ENCODE results near the gene BEND7. TPM values are rescaled to one million over a fixed set of nuclear protein-coding genes. Genes with fewer than 3 reads are reported as not detected.

The BEND7 gene
- total RNA-seq, 1 experiment from 2014 or later = 12.8 TPM

- ChIA-PET CTCF (interaction anchor here (1.1 to 1.7 kb wide), 2 partner anchors 18 to 82 kb away, joined by 5 to 7 read pairs; no protein-coding TSS in a partner anchor), POLR2A (interaction anchor here (0.7 kb wide), 1 partner anchor 22 kb away, joined by 3 read pairs; no protein-coding TSS in a partner anchor)
- no peak overlapping the region for H3K4me3 Mint-ChIP-seq
- peaks cover 10% of the 10 kb centered on the region for H3K36me3 Mint-ChIP-seq
- no peak for ATAC-seq
- H3K27me3 Mint-ChIP-seq (ENCODE audit: low read depth) = no peaks in the 10 kb centered on the region; the same call in 1 of the 2 replicates
- H3K4me1 Mint-ChIP-seq = peaks cover 7% of the 10 kb centered on the region; the same call in 1 of the 2 replicates
- no peak overlapping the region; the same call in 1 of the 2 replicates for H3K27ac Mint-ChIP-seq
- TF ChIP-seq ZNF219 (CRISPR knock-in tag; IDR thresholded peaks at IDR 0.05; ENCODE audit: borderline replicate concordance) (no peak), SP1 (CRISPR knock-in tag; conservative IDR thresholded peaks at IDR 0.05) (no peak), RELA (CRISPR knock-in tag; IDR thresholded peaks at IDR 0.05; ENCODE audit: borderline replicate concordance) (no peak), ZNF532 (CRISPR knock-in tag; IDR thresholded peaks at IDR 0.05; ENCODE audit: borderline replicate concordance) (no peak), CREB1 (CRISPR knock-in tag; IDR thresholded peaks at IDR 0.05) (no peak), ZBTB43 (CRISPR knock-in tag; IDR thresholded peaks at IDR 0.05) (no peak), SMAD4 (CRISPR knock-in tag; IDR thresholded peaks at IDR 0.05) (no peak), ESRRA (CRISPR knock-in tag; IDR thresholded peaks at IDR 0.05; ENCODE audit: borderline replicate concordance) (no peak), JUN (CRISPR knock-in tag; IDR thresholded peaks at IDR 0.05) (no peak), ZNF232 (CRISPR knock-in tag; IDR thresholded peaks at IDR 0.05) (no peak), MLX (CRISPR knock-in tag; IDR thresholded peaks at IDR 0.05) (no peak), ZNF416 (CRISPR knock-in tag; IDR thresholded peaks at IDR 0.05) (no peak), ATF6 (CRISPR knock-in tag; IDR thresholded peaks at IDR 0.05) (no peak), ELF4 (CRISPR knock-in tag; IDR thresholded peaks at IDR 0.05; ENCODE audit: low read depth) (no peak), USF2 (CRISPR knock-in tag; IDR thresholded peaks at IDR 0.05) (no peak), NR1H2 (CRISPR knock-in tag; IDR thresholded peaks at IDR 0.05) (no peak), CDX4 (CRISPR knock-in tag; IDR thresholded peaks at IDR 0.05; ENCODE audit: borderline replicate concordance) (no peak), SMAD3 (CRISPR knock-in tag; IDR thresholded peaks at IDR 0.05; ENCODE audit: borderline replicate concordance) (no peak), IRF2 (CRISPR knock-in tag; IDR thresholded peaks at IDR 0.05; ENCODE audit: borderline replicate concordance, low read depth) (no peak), CREM (CRISPR knock-in tag; IDR thresholded peaks at IDR 0.05) (no peak)
- no peak for DNase-seq (ENCODE audit: low spot score)
- H3K9me3 Mint-ChIP-seq = peaks cover 16% of the 10 kb centered on the region
Measured at GRCh38 chr10:13457958-13458686, 70.7 kb downstream of the BEND7 start.

Data from WTC11 (cell line).